HG03108 (cell line): ENCODE results near the gene RNF44.
"Not testable (repeated sequence)": the region's sequence is repeated elsewhere in the genome, so short reads cannot be mapped to it uniquely, and the experiment has no call there.

Experiments used
- ATAC-seq: cut with Tn5 transposase; IDR thresholded peaks from one replicate; pipeline ENCODE4 v1.9.1; 2021; ENCODE audit warnings: moderate library complexity; ENCODE audit not compliant: unreplicated experiment

RNF44 gene

DNA sequence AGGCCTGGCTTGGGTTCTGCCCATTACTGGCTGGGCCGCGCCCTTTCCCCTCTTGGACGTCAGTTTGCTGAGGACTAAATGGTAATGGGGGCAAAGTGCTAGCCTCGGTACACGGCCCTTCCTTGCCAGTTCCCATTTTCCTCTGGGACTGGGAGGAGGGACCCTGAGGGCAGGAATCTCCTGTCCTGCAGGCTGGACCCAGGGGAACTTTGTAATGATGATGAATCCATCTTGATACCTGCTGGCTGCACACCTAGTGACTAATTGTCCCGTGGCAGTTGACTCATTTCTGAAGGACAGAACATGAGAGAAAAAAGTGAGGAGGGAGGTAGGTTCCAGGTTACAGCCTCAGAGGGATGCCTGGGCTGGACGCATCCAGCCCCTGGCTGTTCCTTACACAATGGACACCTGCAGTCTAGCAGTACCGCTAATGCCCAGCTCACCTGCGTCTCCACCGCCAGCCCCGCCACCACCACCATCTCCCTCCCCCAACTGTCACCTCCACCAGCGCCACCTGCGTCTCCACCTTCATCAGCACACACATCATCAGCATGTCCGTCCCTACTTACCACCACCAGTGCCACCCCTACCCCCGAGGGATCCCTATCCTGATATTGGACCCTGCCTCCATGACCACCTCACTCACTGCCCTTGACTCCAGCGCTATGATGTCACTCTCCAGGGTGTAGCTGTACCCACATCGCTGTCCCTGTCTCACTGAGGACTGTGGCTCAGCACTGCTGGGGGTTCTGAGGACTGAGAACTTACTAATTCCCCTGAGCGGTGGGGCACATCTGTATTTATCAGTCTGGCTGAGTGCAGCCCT, 16.3 kb upstream of the RNF44 start:
- no peak for ATAC-seq

DNA sequence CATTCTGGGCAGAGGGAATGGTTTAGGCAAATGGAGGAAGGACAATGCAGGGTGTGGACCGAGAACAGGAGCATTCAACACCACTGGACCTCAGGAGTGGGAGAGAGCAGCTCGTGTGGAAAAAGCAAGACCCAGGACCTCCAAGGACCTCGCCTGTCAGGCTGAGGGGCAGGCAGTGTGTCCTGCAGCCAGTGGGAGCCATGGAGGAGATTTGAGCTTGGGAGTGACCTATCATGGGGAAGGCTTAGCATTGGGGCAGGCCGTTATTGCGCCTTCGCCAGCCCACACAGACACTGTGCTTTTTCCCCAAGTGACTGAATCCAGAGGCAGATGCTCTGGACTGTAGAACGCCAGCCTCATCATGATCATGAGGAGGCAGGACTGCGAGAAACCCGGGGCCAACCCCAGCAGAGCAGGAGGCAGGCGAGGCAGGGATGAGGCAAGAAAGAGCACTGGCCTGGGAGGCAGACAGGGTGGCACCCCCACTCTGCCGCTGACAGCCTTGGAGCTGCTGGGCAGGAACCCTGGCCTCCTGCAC, 15.2 kb upstream of the RNF44 start:
- no peak for ATAC-seq

DNA sequence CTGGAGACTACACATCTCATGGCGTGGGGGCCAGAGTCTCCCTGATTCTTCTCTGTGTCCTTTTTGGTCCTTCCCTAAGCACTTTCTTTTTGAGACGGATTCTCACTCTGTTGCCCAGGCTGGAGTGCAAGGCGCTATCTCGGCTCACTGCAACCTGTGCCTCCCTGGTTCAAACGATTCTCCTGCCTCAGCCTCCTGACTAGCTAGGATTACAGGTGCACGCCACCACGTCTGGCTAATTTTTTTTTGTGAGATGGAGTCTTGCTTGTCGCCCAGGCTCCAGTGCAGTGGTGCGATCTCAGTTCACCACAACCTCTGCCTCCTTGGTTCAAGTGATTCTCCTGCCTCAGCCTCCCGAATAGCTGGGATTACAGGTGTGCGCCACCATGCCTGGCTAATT, 13.7 kb upstream of the RNF44 start:
- ATAC-seq: not testable (repeated sequence)

DNA sequence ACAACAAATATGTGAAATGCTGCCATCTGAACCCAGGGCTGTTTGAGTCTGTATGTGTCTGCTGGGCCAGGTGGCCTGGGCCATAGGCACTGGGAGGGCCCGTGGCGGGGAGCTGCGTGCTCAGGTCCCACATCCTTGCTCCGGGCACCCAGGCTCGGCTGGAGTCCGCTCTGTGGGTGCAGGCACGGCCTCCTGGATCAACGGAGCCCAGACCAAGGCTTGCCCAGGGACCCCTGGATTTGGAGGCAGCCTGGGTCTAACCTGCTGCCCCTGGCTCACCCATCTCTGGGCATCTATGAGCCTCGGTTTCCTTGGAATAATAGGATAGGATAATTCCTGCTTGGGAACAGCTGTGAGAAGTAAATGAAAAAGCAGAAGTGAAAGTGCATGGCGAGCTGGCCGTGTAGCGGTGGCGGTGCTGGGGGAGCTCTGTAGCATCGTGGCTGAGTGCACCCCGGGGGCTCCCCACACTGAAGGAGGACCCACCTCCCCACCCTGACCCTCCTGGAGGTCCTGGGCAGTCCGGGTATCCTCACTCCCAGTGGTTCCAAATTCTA, 13.2 kb upstream of the RNF44 start:
- no peak for ATAC-seq

DNA sequence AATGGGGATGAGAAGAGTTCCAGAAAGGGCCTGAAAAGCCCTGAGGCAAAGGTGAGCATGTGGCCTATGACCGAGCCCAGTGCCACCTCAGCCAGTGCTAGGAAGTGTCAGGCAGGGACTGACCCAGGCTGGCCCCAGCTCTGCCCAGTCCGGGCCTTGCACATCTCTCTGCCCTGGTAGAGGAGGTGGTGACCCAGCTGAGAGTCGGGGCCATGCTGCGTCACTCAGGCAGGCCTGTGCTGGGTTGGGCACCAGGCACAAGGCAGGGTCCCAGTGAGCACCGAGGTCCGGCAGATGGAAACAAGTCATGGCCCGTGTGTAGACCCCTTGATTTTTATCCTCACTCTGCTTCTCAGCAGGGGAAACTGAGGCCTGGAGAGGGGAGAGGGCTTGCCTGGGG, 12.7 kb upstream of the RNF44 start:
- no peak for ATAC-seq

DNA sequence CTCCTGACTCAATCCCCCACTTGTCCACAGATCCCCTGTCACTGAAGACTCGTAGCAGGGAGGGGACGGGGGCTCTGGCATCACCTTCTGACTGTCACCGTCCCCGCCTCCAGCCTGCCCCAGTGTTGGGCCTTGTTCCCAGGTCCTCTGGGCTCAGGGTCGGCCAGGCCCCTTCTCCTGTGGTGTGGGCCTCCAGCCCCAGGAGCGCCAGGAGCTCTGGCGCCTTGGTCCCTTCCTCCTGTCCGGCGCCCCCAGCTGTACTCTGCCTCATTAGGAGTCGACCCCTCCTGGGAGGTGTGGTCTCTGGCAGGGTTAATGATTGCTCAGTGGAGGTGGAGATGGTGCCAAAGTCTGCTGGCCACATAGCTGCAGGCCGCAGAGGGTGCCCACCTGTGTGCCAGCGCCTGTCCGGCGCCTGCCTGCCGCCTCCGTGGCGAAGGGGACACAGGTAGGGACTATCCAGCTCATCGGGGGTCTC, 11.8 kb upstream of the RNF44 start, which contains the start of gene CDHR2:
TSS of gene CDHR2 (plus strand) at position 376 of the 478 bp plus-strand sequence. CDS start 16,011 bp downstream, outside the sequence.
- no peak for ATAC-seq

DNA sequence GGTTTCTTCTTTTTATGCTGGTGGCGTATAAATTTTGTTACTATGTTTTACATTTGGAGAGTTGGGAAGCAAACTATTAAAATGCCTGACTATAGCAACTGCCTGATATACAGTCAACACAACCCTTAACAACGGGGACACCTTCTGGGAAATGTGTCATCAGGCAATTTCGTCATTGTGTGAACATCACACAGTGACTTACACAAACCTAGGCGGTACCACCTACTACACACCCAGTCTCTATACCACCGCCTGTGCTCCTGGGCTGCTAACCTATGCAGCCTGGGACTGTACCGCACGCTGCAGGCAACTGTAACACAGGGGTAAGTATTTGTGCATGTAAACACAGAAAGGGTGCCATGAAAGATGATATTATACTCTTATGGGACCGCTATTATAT, 10.6 kb upstream of the RNF44 start:
- no peak for ATAC-seq

DNA sequence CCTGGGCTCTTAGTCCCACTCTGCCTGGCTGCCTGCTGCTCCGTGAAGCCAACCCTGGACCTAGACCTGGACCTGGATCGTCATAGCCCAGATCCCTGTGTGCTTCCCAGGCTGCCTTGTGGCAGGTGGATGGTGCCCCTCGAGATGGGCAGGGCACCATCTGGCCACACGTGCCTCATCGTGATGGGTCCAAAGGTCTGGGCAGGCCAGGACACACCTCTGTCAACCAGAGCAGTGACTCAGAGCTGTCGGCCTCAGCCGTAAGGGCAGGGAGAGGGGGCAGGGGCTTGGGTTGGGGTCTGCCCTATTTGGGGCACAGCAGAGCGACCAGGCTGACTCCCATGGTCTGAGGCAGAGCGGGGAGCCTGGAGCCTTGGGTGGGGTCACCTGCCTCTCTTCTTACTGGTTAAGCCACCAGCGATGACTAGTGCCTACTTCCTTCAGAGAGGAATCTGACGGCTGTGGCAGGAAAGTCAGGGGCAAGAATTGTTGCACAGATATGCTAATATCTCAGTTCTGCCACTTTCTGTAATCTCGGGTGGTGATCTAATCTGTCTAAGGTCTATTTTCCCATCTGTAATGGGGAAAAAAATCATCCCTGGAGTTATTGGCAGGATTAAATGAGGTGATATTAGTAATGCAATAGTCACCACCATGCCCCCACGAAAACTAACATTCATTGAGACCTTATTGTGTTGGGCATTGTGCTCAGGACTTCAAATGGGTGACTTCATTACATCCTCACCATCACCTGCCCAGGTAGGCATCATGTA, 8.7 kb upstream of the RNF44 start:
- ATAC-seq: no peak

DNA sequence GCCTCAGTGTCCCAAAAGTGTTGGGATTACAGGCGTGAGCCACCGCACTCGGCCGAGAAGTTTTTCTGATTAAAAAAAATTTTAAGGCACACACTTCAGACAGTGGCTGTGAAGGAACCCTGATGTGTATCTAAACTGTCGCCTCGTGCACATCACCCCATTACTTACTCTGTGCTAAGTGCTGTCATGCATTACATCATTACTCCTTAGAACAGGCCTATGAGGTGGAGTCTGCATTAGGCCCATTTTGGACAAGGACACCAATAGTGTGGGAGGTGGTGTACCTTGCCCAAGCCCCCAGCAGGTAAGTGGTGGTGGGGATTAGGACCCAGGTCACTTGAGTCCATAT, 8.2 kb upstream of the RNF44 start:
- ATAC-seq: no peak

DNA sequence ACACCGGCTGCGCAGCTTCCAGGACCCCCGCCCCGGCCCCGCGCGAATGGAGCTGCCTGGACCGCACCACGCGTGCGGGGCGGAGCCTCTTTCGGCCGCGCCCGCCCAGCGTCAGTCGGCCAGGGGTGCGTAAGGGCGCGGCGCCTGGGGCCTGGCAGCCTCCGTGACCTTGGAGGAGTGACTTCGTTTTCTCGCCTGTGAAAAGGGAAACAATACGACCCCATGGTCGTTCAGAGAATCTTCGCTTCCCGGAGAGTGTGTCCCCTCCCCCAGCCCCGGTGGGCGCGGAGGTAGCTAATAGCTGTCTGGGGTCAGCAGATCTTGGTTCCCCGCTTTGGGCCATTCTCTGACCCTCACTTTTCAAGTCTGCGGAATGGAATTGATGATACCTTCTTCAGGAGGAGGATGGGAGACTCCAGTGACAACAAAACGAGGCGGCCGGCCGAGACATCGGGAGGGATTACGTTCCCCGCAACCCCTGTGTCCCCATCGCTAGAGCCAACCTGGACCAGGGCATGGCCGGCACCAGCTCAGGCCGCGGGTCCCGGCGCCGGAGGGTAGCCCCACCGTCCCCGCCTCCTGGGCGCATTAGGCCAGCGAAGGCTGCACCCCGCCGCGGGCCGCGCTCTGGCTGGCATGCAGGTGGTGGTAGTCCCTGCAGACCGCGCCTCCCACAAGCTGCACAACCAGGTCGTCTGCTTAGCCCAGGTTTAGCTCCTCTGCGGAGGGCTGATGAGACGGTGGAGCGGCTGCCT, 6.4 kb upstream of the RNF44 start:
- ATAC-seq: peak; percentile 57

DNA sequence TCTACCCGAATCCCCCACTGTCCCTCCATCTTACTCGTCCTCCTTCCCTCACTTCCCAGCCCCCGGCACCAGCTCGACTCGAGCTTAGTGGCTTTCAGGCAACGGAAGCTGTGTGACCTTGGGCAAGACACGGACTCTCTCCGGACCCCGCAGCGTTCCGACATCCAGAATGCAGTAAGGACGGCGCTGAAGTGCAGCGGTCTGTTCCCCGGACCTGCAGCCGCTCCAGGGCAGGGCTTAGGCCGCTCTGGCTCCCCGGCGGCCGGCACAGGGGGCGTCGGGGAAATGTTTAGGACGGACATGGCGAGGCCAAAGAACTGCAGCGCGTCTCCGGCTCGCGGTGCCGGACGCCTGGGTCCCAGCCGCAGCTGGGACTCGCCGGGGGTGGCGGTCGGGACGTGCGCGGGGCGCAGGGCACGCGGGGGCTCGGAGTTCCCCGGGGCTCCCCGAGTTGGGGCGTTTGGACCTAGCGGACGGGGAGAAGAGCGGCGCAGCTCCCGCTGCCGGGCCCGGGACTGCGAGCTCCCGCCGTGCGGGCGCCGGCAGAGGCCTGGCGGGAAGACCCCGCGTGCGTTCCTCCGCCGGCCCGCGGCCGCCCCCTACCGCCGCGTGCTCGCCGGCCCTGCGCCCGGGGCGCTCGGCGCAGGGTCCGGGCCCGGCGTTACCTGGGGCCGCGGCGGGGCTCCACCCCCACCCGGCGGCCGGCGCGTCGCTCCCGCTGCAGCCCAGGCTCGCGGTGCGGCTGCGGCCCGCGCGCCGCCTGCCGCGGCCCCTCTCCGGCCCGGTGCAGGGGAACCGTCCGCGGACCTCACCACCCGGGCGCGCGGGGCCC, 5.6 kb upstream of the RNF44 start:
- ATAC-seq: peak; percentile 41

DNA sequence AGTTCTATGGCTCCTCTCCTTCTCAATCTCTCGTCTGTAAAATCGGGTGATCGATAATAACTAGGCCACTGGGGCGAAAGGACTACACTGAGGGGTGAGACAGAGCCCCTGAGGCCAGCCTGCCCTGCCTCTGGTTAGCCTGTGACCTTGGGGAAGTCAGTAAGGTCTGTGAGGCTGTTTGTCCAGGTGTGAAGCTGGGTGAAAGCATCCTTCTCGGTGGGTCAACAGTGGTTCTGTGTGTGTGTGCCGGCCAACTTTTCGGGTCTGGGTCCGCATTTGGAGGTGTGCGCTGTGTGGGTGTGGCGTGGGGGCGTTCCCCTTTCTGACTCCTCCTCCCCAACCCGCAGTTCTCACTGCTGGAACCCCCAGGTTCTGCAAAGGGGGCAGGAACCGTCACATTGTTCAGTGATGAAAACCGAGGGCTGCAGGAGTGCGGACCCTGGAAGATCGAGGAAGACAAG, 5.0 kb upstream of the RNF44 start:
- no peak for ATAC-seq

DNA sequence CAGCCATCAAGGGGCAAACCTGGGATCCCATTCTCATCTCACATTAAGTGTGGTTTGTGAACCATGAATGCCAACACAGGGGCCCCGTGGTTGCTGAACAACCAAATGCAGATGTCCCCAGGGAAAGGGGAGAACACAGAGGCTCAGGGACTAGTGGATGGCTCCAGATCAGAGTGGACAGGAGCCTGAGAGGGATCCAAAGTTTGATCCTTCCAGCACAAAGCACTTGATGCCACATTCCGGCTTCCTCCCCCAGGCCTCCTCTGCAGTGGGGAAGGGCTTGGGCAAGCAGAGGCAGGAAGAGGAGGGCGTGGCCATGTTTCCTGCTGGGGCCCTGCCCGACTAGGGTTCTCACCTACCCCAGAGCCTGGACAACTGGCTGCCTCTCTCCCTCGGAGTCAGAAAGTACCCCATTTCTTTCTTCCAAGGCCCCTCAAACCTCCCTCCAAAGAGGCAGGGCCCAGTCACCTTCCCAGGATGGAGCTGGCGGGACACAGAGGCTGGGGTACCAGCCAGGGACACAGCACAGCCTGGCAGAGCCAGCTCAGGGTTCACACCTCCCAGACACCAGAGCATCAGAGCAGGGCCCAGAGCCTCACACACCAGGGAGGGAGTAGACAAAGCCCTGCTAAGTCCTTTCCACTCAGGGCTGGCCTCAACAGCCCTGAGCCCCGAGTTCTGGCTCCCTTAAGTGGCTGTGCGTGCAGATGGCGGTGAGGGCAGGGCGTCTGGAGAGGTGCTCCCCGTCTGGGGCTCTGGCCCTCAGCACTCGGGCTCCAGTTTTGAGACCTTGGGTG, 4.3 kb upstream of the RNF44 start:
- ATAC-seq: no peak

DNA sequence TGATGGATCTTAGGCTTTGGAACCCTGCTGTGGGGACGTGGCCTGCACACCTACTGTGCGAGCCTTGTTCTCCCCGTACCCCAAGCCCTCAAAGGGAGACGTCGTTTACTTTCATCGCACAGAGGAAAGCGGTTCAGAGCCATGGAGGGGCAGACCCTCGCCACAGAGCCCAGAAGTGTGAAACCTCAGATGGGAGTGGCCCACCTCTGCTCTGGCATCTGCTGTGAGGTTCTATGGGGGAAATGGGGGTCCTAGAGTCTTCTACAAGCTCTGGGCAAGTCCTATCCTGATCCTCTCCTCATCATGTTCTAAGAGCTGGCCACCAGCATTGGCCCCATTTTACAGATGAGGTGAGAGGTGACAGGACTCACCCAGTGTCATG, 3.7 kb upstream of the RNF44 start:
- ATAC-seq: no peak

DNA sequence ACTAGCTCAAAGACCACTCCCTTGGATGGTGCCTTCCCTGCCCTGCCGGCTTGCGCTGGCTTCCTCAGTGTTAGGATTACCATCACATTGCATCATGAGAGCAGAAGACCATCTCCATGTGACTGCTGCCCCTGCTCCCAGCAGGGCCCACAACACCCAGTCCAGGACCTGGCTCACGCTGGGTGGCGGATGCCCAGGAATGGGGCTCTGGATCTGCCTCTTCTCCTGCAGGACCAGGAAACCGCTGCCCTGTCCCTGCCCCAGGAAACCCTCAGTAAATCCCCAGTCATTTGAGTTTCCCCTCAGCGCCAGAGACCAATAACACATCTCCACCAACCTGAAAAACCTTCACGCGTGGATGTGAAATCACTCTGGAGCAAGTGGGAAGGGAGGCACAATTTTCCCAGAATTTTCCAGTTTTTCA, 3.3 kb upstream of the RNF44 start:
- no peak for ATAC-seq

DNA sequence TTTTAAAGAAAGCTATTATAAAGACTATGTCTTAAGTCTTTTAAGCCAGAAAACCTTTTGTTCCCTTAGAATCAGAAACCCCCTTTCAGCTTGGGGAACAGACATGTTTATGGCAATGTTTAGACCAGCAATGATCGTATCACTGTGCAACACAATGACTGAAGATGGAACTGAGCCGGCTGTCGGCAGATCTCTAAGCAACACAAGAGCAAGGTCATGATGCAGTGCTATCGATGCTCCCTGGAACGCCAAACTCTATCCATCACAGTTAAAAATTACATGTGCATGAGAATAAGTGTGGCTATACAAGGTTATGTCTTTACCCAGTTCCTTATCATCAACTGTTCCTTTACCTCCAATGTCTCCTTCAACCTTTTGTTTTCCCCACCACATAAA, 1.8 kb upstream of the RNF44 start:
- ATAC-seq: no peak

DNA sequence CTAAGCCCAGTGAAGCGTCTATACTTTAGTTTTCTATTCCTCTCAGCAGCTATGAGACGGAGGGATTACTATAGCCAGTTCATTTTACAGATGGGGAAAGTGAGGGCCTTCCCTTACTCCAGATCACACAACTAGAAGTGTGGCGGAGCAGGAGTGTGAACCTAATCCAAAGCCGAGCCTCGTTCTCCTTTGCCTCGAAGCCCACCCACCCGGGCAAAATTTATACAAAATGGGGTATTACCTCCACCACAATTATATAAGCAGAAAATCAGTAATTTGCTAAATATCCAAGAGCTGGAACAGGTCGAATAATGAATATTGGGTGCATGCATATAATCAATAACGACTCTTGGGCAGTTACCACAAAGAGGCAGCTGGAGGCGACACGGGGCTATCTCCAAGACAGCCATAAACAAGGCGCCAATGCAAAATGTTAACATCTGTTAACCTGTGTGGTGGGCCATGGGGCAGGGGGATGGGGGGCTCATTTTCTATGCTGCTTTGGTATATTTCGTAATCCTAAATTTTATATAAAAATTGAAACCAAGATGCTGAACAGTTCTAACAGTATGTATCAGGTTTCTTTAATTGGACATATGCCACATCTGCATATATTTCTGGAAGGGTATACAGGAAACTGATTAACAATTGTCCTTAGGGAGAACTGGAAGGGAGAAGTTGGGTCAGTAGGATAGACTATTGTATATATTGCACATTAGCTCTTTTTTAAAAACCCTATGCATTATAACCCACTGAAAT, 1.2 kb upstream of the RNF44 start:
- ATAC-seq: no peak

DNA sequence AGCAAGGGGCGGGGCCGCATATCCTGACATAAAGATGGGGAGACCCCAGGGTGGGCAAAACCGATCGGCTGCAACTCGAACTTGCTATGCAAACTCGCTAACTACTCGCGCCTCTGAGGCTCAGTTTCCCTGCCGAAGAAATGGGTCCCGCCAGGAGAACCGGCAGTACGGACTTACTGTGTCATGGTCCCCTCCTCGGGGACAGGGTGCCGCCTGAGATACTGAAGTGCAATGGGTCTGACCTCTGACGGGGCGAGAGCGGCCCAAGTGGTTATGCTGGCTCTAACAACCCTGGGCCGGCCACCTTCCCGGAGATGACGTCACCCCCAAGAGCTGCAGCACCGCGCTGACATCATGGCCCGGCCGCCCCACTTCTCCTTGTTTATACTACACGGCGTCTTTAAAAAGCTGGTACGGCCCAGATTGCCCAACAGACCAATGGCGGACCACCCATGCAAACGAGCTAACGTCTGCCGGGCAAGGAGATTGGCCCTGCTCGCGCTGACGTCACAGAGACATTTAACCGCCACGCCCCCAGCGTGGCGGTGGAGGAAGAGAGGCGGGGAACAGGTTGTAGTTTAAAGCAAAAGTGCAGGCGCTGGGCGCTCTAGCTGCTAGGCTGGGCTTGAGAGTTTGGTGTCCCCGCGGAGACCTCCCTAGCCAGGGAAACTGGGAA, 490 bp upstream of the RNF44 start:
- ATAC-seq: peak; percentile 59
